ENCODE measurements around the gene CCDC18.
"Not testable (repeated sequence)": the region's sequence is repeated elsewhere in the genome, so short reads cannot be mapped to it uniquely, and the experiment has no call there.

DNA sequence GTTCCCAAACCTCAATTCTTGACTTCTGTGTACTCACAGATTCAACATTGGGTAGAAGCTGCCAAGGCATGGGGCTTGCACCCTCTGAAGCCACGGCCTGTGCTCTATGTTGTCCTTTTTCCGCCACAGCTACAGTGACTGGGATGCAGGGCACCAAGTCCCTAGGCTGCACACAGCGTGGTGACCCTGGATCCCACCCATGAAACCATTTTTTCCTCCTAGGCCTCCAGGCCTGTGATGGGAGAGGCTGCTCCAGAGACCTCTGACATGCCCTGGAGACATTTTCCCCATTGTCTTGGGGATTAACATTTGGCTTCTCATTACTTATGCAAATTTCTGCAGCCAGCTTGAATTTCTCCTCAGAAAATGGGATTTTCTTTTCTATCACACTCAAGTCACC is 62.7 kb downstream of the CCDC18 start:
- TF ChIP-seq, protein P1, sequence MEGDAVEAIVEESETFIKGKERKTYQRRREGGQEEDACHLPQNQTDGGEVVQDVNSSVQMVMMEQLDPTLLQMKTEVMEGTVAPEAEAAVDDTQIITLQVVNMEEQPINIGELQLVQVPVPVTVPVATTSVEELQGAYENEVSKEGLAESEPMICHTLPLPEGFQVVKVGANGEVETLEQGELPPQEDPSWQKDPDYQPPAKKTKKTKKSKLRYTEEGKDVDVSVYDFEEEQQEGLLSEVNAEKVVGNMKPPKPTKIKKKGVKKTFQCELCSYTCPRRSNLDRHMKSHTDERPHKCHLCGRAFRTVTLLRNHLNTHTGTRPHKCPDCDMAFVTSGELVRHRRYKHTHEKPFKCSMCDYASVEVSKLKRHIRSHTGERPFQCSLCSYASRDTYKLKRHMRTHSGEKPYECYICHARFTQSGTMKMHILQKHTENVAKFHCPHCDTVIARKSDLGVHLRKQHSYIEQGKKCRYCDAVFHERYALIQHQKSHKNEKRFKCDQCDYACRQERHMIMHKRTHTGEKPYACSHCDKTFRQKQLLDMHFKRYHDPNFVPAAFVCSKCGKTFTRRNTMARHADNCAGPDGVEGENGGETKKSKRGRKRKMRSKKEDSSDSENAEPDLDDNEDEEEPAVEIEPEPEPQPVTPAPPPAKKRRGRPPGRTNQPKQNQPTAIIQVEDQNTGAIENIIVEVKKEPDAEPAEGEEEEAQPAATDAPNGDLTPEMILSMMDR (IDR thresholded peaks at IDR 0.05 in 2 of 3, conservative IDR thresholded peaks at IDR 0.05 in 1 of 3; ENCODE audit: borderline replicate concordance in 1 of 3, insufficient read depth in 1 of 3, low read depth in 2 of 3, low read length in 2 of 3), result not testable (repeated sequence)
- not testable (repeated sequence) for TF ChIP-seq POLR2A (IDR thresholded peaks at IDR 0.05; ENCODE audit: borderline replicate concordance, extremely low read depth, insufficient read depth, insufficient read length)

All from HCT116 (cell line).